GM18907 (cell line): Measurements from ENCODE around the gene DNASE1L1.

ENCODE experiments used
- ATAC-seq: cut with Tn5 transposase; IDR thresholded peaks from one replicate; pipeline ENCODE4 v1.9.1; 2021; ENCODE audit warnings: mild to moderate bottlenecking, moderate library complexity; ENCODE audit not compliant: unreplicated experiment

DNASE1L1 gene

DNA sequence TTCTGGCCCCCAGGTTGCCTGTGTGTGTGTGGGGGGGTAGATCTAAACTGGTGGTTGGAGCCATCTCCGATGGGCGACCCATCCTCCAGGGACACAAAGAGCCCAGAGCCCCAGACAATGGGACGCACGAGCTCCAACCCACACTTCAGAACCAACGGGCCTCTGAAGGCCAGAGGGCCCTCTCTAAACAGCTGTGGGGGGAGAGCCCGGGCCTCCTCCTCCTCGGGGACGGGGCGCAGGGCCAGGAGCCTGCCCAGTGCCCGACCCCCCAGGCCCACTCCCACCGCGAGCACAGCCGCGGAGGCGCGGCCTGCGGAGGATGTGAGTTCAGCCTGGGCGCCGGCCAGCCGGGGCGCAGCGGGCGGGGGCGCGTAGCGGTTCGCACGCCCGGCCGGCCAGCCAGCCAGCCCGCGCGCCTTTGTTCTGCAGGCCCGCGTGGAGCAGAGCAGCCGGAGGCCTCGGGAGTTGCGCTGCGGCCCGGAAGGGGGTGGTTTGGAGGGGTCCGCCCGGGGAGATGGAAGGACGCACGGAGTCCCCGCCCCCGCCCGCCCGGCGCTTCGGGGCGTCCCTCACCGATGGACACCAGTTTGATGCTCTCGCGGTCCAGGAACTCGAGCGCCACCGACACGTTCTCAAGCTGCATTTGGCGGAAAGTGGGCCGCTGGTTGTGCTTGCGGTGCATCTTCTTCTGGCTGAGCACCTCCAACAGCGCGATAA, 38.6 kb downstream of the DNASE1L1 start:
- ATAC-seq, result peak; percentile 1

DNA sequence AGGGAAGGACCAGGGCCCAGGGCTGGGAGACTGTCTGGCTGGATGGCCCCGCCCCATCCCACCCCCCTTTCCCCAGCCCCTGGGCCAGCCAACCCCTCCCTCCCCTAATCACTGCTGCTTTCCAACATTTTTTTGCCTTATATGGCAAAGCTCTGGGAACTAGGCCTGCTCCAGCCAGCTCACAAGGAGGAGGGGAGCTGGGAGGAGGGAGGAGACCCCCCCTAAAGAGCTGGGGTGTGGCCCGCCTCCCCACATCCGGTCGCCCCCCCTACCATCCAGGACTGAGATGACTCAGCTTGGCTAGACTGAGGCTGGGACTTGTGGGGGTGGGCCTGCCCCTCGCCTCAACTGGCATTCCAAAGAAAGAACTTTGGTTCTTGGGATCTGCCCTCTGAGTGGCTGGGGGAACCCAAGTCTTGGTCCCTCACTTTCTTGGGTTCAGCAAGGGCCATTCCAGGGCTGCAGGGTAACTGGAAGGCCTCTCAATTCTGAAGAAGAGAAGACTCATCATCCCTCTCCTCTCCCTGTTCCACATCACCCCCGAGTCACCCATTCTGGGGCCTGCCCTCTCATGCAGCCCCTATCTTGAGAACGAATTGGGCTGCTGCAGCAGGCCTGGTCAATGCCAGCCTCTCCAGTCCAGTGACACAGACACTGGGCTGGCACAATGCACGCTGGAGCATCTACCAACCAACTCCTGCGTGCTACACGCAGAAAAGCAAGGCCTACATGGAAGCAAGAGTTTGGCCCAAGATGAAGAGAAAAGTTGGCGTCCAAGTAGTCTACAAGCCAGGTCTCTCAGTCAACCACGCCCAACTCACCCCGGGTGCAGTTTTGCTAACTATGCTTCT, 39.4 kb downstream of the DNASE1L1 start:
- ATAC-seq, result no peak

DNA sequence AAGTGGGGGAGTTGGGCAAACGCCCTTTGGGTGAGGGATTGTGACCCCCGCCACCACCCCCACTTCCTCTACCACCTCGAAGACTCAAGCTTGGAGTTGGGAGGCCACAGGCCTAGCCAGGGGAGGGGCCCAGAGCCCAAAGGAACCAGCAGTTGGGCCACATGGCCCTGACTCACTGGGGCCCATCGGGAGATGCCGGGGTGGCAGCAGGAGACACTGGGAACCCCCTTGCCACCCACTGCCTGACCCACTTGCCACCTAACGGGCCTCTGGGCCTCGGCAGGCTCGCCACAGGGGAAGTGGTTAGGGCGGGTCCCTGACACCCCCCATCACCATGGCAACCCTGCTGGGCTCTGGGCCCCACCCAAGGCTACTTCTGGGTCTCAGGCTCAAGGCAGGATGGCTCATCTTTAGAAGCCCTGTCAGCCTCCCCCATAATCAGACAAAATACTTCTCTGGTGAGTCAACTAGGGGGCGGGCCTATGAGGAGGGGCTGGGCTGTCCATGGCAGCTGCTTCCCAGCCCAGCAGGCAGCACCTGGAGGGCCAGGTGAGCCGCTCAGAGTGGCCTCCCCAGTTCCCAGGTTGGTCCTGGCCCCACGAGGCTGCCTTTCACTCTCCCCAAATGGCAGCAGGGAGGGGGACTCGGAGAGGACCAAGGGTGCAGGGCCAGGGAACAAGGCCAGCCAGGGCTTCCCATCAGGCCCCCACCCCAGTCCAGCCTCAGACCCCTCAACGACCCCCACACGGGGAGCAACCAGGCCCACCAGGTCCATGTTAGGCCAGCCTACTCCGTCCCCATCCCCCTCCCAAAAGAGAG, 40.2 kb downstream of the DNASE1L1 start:
- peak; percentile 24 for ATAC-seq

DNA sequence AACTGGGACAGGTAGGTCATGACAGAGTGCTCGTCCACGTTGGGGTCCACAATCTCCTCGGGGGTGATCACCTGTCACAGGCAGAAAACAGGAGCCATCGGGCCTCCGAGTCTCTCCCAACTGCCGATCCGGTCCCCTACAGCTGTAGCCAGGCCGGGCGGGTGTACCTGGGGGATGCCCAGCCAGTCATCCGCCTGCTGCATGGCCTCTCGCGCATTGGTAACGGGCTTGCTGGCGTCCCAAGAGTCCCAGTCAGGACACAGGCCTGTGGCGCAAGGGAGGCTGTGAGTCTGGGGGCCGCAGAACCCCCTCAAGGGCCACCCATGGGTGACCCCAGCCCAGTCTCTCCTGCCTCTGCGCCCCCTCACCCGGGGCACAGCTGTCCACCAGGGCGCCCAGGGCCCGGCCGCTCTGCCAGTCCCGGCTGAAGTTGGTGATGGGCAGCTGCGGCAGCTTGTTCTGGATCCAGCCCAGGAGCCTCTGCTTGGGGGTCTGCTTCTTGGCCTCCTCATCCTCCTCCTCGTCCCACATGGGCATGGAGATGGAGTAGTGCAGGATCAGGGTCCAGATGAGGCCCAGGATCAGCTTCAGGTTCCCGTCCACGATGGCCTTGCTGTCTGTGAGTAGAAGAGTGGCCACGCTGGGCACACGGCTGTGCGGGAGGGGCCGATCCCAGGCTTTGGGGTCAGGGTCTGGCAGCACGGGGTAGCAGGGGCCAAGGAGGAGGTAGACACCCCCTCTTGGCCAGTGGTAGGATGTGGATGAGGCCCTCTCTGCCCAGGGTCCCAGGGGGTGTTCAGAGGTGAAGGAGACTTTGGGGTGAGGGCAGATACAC, 41.4 kb downstream of the DNASE1L1 start:
- ATAC-seq, result no peak

DNA sequence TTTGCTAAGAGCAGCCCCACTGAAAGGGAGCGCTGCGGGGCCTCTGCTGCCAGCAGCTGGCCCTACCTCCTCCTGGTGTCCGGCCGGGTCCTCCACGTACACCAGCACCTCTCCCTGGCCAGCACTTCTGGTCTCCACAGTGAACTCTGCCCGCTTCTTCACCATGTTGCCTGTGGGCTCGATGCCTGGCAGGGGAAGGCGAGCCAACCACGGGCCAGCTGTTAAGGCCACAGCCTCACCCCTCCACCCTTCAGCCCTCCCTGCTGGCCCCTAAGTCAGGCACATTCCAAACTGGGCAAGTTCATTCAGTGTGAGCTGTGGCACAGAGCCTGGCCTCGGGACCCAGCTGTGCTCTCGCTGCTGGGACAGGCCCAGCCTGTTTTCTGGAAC, 42.4 kb downstream of the DNASE1L1 start:
- ATAC-seq, result no peak

DNA sequence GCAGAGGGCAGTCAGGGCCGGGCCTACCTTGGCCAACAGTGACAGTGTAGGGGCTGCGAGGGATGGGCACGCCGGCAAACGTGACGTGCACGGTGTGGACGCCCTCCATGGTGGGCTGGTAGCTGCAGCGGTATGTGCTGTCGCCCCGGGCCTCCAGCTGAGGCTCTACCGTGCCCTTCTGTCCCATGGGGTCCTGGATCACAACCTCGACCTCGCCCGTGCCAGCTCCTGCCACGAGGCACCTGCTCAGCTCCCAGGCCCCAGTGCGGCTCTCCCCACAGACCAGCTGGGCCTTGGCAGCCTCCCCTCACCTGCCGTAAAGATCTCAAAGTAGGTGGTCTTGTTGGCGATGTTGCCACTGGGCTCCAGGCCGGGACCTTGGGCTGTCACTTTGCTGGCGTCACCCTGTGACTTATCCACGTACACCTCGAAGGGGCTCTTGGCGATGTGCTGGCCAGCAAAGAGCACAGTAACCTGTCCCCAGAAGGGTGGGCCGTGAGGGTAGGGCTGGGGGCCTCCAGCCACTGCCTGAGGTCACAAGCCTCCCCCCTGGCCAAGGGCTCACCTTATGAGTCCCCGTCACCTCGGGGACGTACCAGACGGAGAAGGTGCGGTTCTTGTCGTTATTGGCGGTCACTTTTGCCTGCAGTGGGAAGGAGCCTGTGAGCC, 42.9 kb downstream of the DNASE1L1 start:
- ATAC-seq, result no peak

DNA sequence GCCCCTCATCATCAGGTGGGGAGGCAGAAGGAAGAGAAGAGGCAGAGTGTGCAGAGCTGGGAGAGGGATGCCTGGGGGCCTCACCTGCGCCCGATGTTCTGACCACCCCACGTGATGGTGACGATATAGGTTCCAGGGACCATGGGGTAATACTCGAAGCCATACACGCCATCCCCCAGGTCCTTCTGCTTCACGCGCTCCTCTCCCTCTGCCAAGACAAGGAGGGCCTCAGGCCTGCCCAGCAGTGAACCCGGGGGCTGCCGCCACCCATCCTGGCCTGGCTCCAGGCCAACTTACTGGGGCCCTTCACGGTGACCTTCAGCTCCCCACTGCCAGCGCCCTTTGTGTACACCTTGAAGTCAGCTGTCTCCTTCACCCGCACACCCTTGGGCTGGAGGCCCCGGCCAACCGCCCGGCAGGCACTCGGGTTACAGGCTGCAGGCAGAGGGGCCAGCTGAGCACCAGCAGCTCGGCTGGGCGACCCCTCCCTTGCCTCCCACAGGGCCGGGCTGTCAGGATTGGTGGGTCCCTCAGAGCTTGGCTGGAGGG, 43.9 kb downstream of the DNASE1L1 start:
- ATAC-seq, result no peak

DNA sequence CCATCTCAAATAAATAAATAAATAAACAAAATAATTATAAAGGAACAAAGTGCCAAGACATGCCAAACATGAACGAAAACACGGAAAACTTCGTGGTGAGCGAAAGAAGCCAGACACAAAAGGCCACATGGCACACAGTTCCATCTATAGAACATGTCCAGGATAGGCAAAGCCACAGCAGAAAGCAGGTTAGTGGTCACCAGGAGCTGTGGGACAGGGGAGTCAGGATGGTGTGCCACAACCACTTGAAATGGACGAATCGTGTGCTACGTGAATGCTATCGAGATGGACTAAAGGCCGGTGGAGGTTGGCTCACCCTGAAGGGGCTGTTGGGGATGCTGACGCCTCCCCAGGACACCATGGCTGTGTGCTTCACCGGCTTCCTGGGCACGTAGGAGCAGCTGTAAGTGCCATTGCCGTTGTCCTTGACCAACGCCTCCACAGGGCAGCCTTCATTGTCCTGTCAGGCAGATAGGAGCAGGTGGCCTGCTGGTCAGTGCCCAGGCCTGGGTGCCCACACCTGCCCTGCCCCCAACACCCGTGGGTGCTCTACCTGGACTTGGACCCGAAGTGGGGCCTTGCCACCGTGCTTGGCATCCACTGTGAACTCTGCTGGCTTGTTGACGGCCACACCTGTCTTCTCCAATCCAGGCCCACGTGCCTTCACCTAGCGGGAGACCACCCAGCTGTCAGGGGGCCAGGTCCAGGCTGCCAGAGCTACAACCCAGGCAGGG, 45.2 kb downstream of the DNASE1L1 start:
- no peak for ATAC-seq

DNA sequence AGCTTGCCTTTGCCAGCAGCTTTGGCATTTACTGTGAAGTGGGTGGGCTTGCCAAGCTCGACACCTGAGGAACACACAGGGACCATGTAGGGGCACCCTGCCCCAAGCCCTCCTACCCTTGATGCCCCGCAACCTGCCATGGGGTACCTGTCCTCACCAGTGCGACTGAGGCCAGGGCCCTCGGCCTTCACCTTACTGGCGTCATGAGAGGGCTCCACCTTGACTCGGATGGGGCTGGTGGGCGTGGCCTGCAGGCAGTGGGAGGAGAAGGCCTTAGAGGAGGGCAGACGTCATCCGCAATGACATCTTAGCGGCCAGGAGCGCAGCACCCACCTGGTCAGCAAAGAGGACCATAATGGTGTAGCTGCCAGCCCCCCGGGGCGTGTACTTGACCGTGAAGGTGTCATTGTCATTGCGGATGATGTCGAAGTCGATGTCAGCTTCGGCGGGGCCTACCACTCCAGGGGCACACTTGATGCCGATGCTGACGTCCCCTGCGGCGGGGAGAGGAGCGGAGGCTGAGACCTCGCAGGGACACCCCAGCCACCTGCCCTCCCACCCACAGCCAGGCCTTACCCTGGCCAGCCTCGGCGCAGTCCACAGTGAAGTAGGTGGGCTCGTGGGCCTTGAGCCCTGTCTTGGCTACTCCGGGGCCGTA, 46.8 kb downstream of the DNASE1L1 start:
- ATAC-seq, result no peak

DNA sequence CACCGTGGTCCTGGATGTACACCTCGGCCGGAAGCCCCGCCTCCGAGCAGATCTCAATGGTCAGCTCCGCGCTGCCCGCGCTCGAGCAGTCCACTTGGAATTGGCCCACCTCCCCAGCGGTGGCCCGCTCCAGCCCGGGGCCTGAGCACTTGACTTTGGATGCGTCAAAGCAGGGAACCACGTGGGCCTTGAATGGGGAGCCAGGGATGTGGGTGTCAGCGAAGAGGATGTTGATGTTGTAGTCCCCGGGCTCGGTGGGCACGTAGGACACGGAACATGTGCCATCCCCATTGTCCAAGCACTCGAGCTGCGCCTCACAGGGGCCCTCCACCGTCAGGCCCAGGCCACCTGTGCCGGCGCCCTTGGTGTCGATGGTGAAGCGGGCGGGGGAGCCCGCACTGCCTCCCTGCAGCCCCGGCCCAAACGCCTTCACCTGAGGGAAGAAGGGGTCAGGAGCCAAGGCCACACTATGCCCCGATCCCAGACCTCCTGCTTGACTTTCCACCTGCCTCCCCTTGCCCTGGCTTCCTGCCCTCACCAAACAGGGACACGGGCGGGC, 48.8 kb downstream of the DNASE1L1 start:
- no peak for ATAC-seq

DNA sequence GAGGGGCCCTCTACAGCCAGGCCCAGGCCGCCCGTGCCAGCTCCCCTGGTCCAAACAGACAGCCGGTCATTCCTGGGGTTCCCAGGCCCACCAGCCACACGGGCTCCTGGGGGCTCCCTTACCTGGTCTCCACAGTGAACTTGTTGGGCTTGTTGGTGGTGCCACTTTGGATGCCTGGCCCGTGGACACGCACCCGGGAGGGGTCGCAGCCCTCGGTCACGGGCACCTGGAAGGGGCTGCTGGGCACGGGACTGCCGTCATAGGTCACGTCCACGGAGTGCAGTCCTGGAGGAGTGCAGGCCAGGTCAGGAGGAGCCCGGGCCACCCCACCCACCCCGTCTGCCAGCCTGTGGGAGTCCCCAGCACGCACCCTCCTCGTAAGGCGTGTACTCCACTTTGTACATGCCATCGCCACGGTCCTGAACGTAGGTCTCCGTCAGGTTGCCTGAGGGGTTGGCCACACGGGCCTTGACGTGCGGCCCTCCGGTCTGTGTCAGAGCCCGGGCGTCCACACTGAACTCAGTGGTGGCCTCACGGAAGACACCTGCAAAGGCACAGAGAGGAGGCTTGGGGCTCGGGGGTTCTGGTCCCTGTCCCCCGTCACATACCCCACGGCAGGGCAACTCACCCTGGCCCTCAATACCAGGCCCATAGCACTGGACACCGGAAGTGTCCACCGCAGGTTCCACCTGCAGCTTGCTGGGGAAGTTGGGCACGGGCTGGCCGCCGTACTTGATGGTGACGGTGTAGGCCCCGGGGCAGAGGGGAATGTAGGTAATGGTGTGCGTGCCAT, 49.5 kb downstream of the DNASE1L1 start:
- no peak for ATAC-seq

DNA sequence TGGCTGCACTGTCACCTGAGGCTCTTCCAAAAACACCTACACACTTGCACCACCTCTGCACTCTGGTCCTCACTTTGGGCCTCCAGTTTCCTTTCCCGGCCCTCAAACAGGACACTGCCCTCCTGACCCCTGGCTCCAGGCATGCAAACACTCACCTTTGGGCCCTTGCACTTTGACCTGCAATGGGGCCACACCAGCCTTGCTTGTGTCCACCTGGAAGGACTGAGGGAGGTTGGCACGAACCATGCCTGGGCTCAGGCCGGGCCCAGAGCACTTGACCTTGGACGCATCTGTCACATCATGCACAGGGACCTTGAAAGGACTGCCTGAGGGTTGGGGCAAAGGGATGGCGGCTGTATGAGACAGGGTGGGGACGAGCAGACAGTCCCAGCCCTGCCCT, 50.2 kb downstream of the DNASE1L1 start:
- no peak for ATAC-seq

DNA sequence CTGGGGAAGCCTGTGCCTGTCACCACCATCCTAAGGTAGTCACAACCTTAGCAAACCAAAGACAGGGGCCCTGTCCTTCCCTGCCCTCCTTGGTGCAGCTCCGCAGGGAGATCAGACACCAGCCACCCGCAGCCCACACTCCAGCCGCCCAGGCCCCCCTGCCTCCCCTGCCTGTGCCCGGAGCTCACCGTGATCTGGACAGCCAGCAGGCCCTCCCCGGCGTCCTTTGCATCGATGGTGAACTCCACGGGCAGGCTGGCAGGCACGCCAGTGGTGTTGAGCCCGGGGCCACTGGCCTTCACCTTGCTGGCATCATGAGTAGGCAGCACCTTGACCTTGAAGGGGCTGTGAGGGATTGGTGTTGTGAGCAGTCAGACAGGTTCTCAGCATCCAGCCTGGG, 51.0 kb downstream of the DNASE1L1 start:
- no peak for ATAC-seq

DNA sequence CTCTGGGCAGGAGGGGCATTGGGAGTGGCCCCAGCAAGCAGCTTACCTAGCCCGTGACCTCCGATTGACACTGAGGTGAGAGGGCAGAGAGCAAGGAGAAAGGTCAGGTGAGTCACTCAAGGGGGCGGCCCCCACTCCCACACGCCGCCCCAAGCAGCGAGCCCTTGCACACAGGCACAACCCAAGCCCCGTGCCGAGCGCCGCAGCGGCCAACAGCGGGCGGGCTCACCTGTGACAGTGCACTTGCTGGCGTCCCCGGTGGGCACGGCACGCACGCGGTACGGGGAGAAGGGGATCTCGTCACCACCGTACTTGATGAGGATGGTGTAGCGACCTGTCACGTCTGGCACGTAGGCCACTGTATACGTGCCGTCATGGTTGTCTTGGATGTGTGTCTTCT, 51.8 kb downstream of the DNASE1L1 start:
- no peak for ATAC-seq

DNA sequence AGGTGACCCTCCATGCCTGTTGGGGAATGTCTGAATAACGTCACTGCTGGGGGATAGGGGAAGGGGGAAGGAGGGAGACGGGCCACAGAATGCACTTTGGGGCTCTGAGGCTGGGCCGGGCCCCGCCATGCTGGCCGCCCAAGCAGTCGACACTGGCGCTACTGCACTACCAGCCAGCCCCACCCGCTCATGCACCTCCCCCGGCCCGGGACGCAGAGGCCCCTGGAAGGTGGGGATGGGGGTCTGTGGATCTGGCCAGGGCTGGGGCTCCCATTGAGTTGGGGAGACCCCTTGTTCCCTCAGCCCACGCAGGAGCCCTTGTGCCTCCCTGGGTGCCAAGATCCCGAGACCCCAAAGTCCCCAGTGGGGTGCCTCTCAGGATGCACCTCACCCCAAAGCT, 52.5 kb downstream of the DNASE1L1 start:
- ATAC-seq, result no peak

DNA sequence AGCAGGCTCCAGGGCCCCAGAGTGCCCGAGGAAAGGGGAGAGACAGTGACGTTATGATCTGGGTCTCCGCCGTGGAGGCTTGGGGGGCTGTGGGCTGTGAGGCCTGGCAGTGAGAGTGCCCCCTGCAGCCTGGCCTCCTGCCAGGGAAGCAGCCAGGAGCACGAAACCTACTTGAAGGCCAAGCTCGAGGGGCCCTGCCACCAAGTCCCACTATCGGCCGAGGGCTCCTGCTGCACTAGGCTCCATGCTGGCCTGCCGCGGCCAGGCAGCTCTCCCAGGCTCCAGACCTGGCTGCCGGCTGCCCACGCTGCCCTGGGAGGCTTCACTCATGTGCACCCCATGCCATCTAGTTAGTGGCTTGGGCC, 53.3 kb downstream of the DNASE1L1 start:
- no peak for ATAC-seq

DNA sequence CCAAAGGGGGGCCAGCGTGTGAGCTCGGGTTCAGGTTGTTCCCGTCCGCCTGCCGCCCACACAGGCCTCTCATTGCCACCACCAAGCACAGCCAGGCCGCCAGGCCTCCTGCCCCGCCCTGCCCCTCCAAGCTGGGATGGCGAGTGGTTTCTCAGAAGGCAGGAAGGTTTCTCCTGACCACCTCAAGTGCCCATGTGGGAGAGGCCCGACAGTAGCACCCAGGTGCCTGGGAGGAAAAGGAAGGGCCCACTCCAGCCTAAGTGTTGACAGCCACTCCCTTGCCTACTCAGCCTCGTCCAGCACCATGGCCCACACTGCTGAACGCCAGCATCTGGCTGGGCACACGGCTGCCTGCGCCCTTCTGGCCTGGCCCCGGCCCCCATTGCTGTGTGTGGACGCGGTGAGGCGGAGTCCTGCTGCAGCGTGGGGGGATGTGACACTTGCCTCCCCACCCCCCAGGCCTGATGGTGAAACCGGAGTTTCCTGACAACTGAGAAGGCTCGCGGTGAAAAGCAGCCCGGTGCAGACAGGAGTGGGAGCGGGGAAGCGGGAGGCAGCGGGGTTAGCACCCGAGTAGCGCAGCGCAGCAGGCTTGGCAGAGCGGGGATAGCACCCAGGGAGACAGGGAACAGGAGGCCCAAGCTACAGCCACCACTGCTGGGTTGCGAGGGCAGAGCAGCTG, 53.8 kb downstream of the DNASE1L1 start:
- ATAC-seq, result no peak
